Embryonic facial prominence (tissue), 1 donor: ENCODE results near the gene ENSA.
"Not testable (repeated sequence)": the region's sequence is repeated elsewhere in the genome, so short reads cannot be mapped to it uniquely, and the experiment has no call there.

Experiments
- DNase-seq: peaks from one replicate; pipeline ENCODE4 v3.0.0-alpha.2; 2016; ENCODE audit errors: extremely low spot score

ENSA gene

GRCh38 chr1:150621497-150622302 lies 7.7 kb downstream of the ENSA start:
- DNase-seq, result peak; percentile 51

- no peak for DNase-seq
Observed at GRCh38 chr1:150620919-150621318, 8.5 kb downstream of the ENSA start.

- no peak for DNase-seq
Observed at GRCh38 chr1:150619576-150620509, 9.6 kb downstream of the ENSA start.

- DNase-seq, result no peak
Observed at GRCh38 chr1:150615346-150616201, 13.8 kb downstream of the ENSA start.

GRCh38 chr1:150613061-150613920 lies 16.1 kb downstream of the ENSA start:
- DNase-seq, result no peak

GRCh38 chr1:150612014-150612345 lies 17.4 kb downstream of the ENSA start:
- DNase-seq, result no peak

- DNase-seq, result no peak
Observed at GRCh38 chr1:150610576-150610975, 18.8 kb downstream of the ENSA start.

GRCh38 chr1:150609732-150610131 lies 19.7 kb downstream of the ENSA start:
- no peak for DNase-seq

GRCh38 chr1:150606463-150607142 lies 22.8 kb downstream of the ENSA start:
- no peak for DNase-seq

GRCh38 chr1:150605451-150605731 lies 24.0 kb downstream of the ENSA start:
- DNase-seq, result not testable (repeated sequence)

GRCh38 chr1:150604226-150604588 lies 25.2 kb downstream of the ENSA start:
- DNase-seq, result no peak

- DNase-seq, result no peak
Observed at GRCh38 chr1:150603711-150604110, 25.7 kb downstream of the ENSA start.

- DNase-seq, result not testable (repeated sequence)
Observed at GRCh38 chr1:150602372-150602771, 27.0 kb downstream of the ENSA start.

- no peak for DNase-seq
Observed at GRCh38 chr1:150601540-150601939, 27.9 kb downstream of the ENSA start.

- not testable (repeated sequence) for DNase-seq
Observed at GRCh38 chr1:150598346-150598745, 31.1 kb downstream of the ENSA start.

GRCh38 chr1:150596976-150597375 lies 32.4 kb downstream of the ENSA start:
- no peak for DNase-seq

- DNase-seq, result no peak
Observed at GRCh38 chr1:150596095-150596892, 33.1 kb downstream of the ENSA start.

- no peak for DNase-seq
Observed at GRCh38 chr1:150582371-150582770, 47.0 kb downstream of the ENSA start.

- DNase-seq, result not testable (repeated sequence)
Observed at GRCh38 chr1:150581962-150582361, 47.5 kb downstream of the ENSA start.

GRCh38 chr1:150581437-150581836 lies 48.0 kb downstream of the ENSA start:
- not testable (repeated sequence) for DNase-seq
